HG03060 (cell line): ENCODE data around the gene SWT1.
"Not testable (repeated sequence)": the region's sequence is repeated elsewhere in the genome, so short reads cannot be mapped to it uniquely, and the experiment has no call there.

Experiments
- ATAC-seq: cut with Tn5 transposase; IDR thresholded peaks from one replicate; pipeline ENCODE4 v1.9.1; 2021; ENCODE audit warnings: low read depth, moderate number of reproducible peaks; ENCODE audit not compliant: unreplicated experiment

SWT1 gene

DNA sequence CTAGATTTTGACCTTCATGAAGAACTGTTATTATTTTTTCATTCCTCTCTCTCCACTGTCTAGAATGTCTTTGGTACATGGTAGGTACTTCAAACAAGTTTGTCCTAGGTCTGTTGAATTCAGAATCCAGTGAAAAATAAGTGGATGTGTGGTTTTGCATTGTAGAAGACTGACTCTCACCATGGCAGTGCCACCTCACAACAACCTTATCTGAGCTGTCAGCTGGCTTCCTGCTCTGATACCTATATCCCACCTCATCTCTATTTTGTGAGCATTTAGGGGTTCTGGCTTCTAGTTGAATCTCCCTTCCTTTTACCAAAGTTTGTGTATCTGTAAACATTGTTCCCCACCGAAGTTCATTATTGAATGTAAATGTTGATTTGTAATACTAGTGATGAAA is 9.1 kb downstream of the SWT1 start:
- ATAC-seq, result no peak

DNA sequence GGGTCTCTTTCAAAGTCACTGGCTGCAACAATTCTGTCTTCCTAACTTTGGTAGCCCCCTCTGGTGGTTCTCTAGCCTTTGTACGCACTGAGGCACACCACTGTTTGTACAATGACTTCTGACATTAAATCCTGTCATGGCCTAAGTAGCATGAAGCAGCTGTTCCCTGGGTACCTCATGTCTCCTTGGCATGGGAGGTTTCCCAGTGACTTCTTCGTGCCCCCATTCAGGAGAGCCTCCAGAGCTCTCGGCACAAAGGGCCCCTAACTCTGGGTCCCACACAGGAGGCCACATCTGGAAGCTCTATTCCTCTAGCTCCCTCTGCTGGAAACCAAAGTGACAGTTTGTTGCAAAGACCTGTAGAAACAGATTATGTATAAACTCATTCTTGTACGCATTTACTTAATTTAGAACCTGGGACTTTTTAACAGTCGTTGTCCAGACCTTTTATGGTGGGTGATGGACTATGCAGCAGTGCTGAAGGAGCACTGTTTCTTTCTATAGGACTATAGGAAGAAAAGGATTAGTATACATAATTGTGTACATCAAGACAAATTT is 13.4 kb downstream of the SWT1 start:
- peak; percentile 90 for ATAC-seq

DNA sequence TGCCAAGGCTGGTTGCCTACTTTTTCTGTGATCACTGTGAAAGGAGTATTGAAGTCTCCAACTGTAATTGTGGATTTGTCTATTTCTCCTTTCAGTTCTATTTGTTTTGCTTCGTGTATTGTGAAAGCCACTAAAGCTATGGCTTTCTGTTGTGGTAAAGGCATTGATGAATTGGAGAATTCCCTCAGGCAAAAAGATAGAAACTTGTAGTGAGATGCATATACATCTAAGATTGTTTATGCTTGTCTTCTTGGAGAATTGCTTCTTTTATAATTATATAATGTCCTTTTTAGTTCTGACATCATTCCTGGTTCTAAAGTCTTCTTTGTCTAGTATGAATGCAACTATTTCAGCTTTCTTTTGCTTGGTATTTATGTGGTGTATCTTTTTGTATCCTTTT is 36.8 kb downstream of the SWT1 start:
- ATAC-seq, result no peak

DNA sequence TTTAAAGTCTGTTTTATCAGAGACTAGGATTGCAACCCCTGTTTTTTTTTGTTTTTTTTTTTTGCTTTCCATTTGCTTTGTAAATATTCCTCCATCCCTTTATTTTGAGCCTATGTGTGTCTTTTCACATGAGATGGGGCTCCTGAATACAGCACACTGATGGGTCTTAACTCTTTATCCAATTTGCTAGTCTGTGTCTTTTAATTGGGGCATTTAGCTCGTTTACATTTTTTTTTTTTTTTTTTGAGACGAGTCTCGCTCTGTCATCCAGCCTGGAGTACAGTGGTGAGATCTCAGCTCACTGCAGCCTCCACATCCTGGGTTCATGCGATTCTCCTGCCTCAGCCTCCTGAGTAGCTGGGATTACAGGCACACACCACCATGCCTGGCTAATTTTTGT is 41.7 kb downstream of the SWT1 start:
- ATAC-seq, result not testable (repeated sequence)

DNA sequence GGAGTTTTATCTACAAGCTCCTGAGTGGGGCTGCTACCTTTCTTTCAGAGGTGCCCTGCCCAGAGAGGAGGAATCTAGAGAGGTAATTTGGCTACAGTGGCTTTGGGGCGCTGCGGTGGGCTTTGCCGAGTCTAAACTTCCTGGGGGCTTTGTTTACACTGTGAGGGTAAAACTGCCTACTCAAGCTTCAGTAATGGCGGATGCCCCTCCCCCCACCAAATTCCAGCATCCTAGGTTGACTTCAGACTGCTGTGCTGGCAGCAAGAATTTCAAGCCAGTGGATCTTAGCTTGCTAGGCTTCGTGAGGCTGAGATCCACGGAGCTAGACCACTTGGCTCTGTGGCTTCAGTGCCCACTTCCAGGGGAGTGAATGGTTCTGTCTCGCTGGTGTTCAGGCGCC is 43.9 kb downstream of the SWT1 start:
- ATAC-seq, result no peak

DNA sequence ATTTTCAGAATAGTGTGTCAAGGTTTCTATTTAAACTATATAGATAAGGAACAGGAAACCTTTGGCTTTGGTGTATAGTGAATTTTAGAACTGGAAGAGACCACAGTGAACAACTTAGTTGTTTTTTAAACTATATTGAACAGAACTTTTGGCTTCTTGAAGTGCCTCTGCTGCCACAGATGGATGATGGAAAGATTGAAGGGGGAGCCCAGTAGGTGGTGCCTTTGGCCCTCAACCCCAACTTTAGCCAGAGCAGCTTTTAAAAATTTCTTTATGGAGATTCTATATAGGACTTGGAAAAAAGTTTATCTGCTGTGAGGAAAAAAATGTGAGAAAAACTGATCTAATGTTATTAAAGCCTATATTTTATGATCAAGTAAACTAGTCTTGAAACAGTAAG is 50.2 kb downstream of the SWT1 start:
- ATAC-seq, result no peak

DNA sequence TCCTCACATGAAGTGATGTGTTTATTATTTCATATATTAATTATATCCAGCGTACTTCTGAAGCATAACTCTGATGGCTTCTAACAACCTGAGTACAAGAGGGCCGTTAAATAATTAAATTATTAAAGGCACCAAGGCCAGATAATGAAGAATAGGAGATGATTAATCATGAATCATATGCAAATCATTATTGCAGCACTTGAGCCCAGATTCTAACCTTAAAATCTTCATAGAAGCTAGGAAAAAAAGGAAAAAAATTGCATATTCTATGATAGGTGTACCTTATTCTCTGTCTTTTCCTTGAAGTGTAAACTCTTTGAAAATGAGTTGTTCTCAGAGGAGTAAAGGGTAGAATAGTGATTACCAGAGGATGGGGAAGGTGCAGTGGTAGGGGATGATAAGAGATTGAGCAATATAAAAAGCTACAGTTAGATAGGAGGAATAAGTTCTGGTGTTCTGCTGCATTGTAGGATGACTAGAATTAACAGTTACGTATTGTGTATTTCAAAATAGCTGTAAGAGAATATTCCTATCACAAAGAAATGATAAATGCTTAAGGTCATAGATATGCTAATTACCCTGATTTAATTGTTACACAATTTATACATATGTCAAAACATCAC is 51.1 kb downstream of the SWT1 start:
- no peak for ATAC-seq

DNA sequence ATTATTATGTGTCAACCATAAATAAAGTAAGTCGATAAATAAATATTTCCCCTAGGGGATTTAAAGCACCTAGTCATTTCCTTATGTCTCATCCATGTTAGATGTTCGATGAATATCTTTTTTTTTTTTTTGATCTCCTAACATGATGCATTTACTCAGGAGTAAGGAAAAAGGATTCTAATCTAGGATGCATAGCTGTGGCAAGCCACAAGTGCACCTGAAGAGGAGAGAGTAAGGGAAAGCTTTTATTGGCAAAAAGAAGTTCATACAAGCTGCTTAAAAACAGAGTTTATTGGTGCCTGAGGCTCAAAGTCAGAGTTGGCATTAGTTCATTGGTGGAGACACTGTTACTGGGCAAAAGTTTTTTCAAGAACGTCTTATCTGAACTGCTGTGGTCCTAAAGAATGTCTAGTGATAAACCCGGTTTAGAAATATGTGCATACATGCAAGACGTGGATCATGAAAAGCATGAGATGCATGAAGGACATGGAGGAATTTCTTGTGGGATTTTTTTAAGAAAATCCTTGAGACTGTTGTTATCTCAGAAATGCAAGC is 51.7 kb downstream of the SWT1 start:
- no peak for ATAC-seq

DNA sequence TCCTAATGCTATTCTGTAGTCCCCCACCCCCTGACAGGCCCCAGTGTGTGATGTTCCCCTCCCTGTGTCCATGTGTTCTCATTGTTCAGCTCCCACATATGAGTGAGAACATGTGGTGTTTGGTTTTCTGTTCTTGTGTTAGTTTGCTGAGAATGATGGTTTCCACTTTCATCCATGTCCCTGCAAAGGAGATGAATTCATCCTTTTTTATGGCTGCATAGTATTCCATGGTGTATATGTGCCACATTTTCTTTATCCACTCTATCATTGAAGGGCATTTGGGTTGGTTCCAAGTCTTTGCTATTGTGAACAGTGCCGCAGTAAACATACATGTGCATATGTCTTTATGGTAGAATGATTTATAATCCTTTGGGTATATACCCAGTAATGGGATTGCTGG is 52.4 kb downstream of the SWT1 start:
- not testable (repeated sequence) for ATAC-seq

DNA sequence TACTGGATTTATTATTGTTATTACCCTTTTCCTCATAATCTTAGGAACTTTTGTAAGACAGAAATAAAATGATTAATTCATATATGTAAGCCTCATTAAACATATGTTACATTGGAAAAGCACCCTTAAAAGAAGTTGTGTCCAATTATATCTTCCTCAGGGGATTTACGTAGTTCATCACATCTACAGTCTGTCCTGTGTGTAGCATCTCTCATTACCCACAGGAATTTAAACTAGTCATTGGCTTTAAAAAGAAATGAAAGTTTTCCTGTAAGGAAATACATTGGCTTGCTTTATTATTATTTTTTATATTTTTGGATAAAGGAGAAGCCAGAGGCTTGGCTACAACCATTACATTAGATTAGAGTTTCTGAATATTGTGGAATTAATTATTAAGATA is 56.1 kb downstream of the SWT1 start:
- no peak for ATAC-seq

DNA sequence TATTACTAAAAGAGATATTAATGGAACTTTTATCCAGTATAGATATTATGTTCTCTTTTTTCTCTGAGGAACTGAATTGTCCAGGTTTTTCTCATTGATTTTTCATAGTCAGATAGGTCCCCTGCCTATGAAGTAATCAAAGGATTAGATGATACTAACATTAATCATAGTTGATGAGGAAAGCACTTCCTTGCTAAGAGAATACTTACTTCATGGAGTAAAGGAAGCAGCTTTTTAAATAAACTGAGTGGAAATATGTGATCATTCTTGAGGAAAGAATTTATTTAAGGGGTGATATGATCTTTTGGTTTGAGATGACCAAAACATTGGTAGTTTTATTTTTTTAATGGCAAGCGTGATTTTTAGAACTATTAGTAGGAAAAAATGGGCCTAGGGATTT is 58.9 kb downstream of the SWT1 start:
- no peak for ATAC-seq

DNA sequence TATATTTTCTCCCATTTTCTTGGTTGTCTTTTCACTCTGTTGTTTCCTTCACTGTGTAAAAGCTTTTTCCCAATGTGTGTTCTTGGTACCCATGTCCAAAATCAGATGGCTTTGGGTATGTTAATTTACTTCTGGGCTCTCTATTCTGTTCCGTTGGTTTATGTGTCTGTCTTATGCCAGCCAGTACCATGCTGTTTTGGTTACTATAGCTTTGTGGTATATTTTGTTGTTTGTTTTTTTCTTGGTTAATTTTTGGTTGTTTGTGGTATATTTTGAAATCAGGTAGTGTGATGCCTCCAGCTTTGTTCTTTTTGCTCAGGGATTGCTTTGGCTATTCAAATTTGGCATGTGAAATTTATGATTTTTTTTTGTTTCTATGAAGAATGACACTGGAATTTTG is 67.2 kb downstream of the SWT1 start:
- ATAC-seq, result no peak

DNA sequence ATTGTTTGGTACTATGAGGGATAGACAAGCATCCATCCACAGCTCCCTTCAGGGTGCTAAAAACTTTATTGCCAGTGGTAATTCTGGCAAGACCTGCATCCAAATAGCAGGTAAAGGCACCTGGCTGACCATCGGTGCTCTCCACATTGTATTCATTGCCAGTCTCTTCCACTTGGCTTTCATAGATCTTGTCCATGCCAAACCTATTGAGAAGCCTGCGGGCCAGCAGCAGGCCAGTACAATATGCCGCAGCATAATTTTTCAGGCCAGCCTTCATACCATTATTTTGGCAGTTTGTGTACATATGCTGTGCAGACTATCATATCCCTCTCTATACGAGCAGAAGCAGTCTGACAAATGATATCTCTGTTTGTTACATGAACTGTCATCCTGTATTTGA is 70.2 kb downstream of the SWT1 start:
- ATAC-seq, result no peak

DNA sequence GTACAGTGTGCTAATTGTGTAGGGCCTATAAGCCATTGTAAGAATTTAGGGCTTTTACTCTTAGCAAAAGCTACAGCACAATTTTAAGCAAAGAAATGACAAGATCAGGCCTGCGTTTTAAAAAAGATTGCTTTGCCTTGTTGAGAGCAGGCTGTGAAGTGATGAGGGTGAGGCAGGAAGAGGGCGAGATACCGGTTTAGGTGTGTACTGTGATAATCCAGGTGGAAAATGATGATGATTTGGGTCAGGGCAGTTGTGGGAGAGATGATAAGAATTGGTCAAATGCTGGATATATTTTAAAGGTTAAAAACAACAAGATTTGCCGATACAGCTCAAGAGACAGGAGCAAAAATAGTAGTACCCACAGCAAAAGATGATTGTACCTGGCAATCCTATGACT is 72.0 kb downstream of the SWT1 start:
- ATAC-seq, result no peak

DNA sequence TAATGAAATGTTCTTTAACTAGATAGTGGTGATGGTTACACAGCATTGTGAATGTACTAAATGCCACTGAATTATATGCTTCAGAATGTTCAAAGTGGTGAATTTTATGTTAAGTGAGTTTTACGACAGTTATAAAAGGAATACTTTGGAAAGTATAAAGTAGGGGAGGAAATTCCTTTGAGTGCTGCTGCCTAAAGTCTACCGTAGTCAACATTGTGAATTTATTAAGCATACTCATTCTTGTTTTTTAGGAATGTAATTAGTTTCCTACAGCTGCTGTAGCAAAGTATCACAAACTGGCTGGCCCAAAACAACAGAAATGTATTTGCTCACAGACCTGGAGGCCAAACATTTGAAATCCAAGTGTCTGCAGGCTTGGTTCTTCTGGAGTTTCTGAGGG is 73.0 kb downstream of the SWT1 start:
- no peak for ATAC-seq

DNA sequence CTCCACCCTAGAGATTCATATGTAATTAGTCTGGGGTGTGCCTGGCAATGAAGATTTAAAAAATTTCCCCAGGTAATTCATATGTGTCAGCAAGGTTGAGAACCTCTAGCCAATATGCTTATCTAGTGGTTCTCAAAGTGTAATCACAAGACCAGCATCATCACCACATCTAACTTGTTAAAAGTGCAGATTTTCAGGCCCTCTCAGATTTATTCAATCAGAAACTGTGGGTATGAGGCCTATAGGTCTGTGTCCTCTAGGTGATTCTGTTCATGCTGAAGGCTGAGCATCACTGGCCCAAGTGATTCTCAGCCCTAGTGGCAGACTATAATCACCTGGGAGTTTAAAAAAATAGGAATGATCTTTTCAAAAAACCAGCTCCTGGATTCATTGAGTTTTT is 75.9 kb downstream of the SWT1 start:
- no peak for ATAC-seq

DNA sequence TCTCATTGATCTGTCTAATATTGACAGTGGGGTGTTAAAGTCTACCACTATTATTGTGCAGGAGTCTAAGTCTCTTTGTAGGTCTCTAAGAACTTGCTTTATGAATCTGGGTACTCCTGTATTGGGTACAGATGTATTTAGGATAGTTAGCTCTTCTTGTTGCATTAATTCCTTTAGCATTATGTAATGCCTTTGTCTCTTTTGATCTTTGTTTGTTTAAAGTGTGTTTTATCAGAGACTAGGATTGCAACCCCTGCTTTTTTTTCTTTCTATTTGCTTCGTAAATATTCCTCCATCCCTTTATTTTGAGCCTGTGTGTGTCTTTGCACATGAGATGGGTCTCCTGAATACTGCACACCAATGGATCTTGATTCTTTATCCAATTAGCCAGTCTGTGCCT is 77.2 kb downstream of the SWT1 start:
- not testable (repeated sequence) for ATAC-seq

DNA sequence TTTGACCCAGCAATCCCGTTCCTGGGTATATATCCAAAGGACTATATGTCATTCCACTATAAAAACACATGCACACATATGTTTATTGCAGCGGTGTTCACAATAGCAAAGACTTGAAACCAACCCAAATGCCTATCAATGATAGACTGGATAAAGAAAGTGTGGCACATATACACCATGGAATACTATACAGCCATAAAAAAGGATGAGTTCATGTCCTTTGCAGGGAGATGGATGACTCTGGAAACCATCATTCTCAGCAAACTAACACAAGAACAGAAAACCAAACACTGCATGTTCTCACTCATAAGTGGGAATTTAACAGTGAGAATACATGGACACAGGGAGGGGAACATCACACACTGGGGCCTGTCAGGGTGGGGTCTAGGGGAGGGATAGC is 80.2 kb downstream of the SWT1 start:
- ATAC-seq, result not testable (repeated sequence)

DNA sequence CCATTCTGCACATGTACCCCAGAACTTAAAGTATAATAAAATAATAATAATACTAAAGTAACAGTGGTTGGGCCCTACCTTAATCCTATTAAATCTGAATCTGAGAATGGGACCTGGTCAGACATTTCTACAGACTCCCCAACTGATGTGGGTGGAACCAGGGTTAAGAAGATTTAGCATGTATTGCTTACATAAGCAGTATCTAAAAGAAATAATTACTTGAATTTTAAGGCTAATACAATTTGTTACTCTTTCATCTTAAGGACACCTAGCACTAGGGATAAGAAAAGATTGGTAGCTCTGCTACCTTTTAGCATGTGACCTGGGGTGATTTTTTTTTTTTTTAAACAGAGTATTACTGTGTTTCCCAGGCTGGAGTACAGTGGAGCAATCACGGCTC is 80.7 kb downstream of the SWT1 start:
- ATAC-seq, result no peak

DNA sequence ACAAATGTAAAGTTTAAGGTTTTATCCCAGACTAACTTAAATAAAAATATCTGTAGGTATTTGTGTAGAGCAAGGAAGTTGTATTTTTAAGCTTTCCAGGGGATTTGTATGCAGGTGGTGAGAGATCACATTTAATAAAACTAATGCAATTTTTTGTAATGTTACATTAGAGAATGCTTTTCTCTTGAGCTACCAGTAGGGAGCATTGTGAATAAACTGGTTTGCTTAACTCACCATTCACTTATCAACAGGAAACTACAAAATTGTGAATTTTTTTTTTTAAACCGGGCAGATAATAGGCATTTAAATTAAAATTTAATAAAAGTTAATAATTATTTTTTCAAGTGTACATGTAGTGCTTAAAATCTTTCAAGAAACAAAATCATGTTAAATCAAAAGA is 81.5 kb downstream of the SWT1 start:
- ATAC-seq, result no peak

DNA sequence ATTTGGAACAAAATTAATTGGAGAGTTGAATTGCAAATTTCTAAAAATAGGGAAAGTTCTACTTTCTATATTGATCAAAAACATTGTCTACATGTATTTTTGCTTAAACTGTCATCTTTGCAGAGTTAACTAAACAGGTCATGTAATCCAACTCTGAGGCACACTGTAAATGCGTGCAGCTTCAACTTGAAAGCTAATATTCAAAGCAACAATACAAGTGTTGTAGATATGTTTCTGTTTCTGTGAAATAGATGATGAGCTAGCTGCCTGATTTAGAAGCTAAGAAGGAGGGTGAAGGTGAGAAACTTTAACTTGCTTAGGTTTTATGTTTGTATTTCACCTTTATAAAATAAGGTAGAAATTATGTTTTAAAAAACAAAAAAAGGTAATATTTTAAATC is 82.9 kb downstream of the SWT1 start:
- no peak for ATAC-seq

DNA sequence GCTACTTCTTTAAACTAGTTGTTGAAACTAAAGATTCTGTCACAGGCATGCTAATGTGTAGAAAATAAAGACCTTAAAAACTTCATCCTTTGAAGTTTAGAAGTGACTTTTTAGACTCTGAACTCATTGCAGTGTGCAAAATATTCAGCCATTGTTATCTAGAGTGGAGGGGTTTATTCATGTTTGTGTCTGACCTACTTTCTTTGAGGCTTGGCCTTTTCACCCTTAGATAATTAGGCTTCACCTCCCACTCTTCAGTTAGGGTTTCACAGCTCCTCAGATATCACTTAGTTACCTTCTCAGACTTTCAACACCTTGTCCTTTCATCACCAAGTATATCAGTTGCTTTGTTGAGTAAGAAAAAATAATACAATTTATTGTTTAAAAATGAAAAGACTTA is 84.2 kb downstream of the SWT1 start:
- ATAC-seq, result no peak
